GM12874 (cell line): ENCODE measurements around the gene TCTA.

Source experiments
- TF ChIP-seq, protein P1 (sequence below): IDR thresholded peaks from 2 replicates; pipeline ENCODE4 v1.5.1; 2011; ENCODE audit warnings: low read depth, mild to moderate bottlenecking, control low read depth, low read length, moderate library complexity; ENCODE audit not compliant: insufficient read depth

Gene TCTA

GRCh38 chr3:49401766-49402165 lies 10.5 kb upstream of the TCTA start:
- TF ChIP-seq, protein P1, sequence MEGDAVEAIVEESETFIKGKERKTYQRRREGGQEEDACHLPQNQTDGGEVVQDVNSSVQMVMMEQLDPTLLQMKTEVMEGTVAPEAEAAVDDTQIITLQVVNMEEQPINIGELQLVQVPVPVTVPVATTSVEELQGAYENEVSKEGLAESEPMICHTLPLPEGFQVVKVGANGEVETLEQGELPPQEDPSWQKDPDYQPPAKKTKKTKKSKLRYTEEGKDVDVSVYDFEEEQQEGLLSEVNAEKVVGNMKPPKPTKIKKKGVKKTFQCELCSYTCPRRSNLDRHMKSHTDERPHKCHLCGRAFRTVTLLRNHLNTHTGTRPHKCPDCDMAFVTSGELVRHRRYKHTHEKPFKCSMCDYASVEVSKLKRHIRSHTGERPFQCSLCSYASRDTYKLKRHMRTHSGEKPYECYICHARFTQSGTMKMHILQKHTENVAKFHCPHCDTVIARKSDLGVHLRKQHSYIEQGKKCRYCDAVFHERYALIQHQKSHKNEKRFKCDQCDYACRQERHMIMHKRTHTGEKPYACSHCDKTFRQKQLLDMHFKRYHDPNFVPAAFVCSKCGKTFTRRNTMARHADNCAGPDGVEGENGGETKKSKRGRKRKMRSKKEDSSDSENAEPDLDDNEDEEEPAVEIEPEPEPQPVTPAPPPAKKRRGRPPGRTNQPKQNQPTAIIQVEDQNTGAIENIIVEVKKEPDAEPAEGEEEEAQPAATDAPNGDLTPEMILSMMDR = no peak

- TF ChIP-seq, protein P1 = no peak
These were observed 8.3 kb upstream of the TCTA start for GRCh38 chr3:49403891-49404290.

DNA sequence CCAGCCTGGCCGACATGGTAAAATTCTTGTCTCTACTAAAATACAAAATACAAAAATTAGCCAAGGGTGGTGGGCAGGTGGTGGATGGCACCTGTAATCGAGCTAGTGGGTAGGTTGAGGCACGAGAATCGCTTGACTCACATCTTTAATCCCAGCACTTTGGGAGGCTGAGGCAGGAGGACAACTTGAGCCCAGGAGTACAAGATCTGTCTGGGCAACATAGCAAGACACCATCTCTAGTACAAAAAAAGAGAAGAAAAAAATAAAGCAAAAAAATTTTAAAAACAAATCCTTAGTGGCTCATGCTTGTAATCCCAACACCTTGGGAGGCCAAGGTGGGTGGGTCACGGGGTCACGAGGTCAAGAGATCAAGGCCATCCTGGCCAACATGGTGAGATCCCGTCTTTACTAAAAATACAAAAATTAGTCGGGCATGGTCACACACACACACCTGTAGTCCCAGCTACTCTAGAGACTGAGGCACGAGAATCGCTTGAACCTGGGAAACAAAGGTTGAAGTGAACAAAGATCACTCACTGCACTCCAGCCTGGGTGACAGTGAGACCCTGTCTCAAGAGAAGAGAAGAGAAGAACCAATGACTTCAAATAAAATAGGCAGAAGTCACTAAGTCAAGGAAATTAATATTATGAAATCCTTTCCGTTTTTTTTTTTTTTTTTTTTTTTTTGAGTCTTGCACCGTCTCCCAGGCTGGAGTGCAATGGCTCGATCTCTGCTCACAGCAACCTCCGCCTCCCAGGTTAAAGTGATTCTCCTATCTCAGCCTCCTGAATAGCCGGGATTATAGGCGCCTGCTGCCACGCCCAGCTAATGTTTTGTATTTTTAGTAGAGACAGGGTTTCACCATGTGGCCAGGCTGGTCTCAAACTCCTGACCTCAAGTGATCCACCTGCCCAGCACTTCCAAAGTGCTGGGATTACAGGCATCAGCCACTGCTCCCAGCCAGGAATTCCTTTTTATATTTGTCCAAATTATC lies 5.4 kb upstream of the TCTA start:
- TF ChIP-seq, protein P1 = no peak

DNA sequence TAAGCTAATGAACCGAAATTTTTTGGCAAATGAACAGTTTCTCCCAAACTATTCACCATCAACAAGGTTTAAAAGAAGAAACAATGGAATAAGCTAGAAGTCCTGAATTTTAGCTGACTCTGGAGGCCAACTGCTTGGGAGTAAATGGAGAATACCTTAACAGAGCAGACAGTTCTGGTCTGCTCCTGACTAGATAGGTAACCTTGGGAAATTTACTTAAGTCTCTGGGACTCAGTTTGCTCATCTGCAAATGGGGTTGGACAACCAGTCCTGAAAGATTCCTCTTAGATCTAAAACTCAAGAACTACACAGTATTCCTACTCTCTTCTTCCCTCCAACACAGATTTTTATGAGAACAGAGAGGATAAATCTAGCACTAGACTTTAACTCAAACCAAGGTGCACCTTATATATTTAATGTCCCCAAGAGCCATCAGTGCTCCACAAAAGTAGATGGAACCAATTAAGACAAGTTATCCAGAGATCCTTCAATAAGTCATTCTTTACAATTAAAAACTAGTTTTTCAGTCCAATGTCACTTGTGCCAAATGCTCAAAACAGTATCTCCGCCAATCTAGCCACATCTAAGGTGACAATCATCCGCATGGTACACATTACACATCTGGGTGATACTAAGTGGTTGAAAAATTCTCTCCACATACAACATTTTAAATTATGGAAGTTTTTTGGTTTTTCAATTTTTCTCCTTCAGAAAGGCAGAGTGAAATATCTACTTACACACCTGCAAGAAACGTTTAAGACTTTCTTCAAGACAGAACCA lies 2.0 kb upstream of the TCTA start:
- TF ChIP-seq, protein P1 = no peak

GRCh38 chr3:49410846-49411534 lies 1.2 kb upstream of the TCTA start:
- TF ChIP-seq, protein P1 = no peak

DNA sequence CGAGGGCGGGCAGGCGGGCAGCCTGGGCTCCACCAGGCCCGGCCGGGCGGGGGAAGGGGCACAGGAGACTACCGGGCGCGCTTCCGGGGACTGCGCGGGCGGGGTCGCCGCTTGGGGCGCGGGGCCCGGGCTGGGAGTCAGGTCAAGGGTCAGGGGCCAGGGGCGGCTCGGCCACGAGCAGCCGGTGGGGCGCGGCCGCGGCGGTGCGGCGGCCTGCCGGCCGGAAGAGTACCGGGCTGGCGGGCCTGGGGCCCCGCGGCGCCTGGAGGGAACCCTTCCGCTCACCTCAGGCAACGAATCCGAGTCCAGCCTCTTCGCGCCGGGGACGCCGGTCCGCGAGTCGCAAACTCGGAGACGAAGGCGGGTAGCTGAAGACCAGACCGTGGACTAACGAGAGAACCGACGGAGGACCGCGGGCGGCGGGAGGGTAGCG lies 672 bp upstream of the TCTA start:
- TF ChIP-seq, protein P1 = no peak
